ENCODE measurements around the gene SPINT2.

- TF ChIP-seq PHF20 (CRISPR knock-in tag; IDR thresholded peaks at IDR 0.05) (no peak), BRF2 (CRISPR knock-in tag; IDR thresholded peaks at IDR 0.05) (no peak), HMG20B (CRISPR knock-in tag; conservative IDR thresholded peaks at IDR 0.05) (no peak), ZNF724P (CRISPR knock-in tag; IDR thresholded peaks at IDR 0.05; ENCODE audit: borderline replicate concordance) (no peak), MXD4 (CRISPR knock-in tag; IDR thresholded peaks at IDR 0.05) (no peak), ATF1 (CRISPR knock-in tag; IDR thresholded peaks at IDR 0.05) (no peak), MNT (IDR thresholded peaks at IDR 0.05) (no peak), YY1 (IDR thresholded peaks at IDR 0.05; ENCODE audit: insufficient read depth, insufficient replicate concordance, low read depth, low read length) (no peak), PRDM15 (CRISPR knock-in tag; IDR thresholded peaks at IDR 0.05) (no peak), HES4 (CRISPR knock-in tag; IDR thresholded peaks at IDR 0.05; ENCODE audit: borderline replicate concordance) (no peak), ZBTB44 (CRISPR knock-in tag; IDR thresholded peaks at IDR 0.05) (no peak), ZNF264 (CRISPR knock-in tag; IDR thresholded peaks at IDR 0.05) (no peak), CTCF (CRISPR knock-in tag; IDR thresholded peaks at IDR 0.05) (no peak)
- TF ChIP-seq, protein P1, sequence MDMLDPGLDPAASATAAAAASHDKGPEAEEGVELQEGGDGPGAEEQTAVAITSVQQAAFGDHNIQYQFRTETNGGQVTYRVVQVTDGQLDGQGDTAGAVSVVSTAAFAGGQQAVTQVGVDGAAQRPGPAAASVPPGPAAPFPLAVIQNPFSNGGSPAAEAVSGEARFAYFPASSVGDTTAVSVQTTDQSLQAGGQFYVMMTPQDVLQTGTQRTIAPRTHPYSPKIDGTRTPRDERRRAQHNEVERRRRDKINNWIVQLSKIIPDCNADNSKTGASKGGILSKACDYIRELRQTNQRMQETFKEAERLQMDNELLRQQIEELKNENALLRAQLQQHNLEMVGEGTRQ (IDR thresholded peaks at IDR 0.05; ENCODE audit: low read depth, low read length) = no peak
- TF ChIP-seq, protein P1 (CRISPR knock-in tag; IDR thresholded peaks at IDR 0.05; ENCODE audit: borderline replicate concordance) = no peak
Observed at GRCh38 chr19:38227287-38228004, 36.9 kb upstream of the SPINT2 start.
